Measurements from ENCODE around the gene CDK6. TPM values are rescaled to one million over a fixed set of nuclear protein-coding genes. Genes with fewer than 3 reads are reported as not detected.

The CDK6 gene
- total RNA-seq, 4 donors from 2014 or later, result 1.2 to 6.9 (median 2.6) TPM

DNA sequence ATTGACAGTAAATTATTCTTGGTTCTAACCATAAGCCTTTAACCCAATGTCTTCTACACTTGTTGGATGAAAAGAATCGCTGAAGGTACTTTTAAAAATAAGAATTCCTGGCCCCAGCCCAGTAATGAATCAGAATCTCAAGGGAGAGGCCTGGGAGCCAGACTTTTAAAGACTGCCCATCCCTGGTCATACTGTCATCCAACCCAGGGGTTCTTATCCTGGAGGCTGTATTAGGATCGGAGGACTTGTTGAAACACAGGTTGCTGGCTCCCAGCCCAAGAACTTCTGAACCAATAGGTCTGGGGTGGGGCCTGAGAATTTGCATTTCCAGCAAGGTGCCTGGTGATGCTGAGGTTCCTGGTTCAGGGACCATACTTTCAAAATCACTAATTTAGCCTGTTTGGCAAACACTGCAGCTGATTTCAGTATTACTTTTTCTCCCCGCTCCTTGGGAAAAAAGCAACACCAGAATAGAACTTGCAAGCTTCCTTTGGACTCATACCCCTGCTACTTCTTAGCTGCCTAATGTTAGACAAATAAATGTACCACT, 166.7 kb downstream of the CDK6 start:
- DNase-seq (no peak), ATAC-seq (no peak)
- TF ChIP-seq, protein P1, sequence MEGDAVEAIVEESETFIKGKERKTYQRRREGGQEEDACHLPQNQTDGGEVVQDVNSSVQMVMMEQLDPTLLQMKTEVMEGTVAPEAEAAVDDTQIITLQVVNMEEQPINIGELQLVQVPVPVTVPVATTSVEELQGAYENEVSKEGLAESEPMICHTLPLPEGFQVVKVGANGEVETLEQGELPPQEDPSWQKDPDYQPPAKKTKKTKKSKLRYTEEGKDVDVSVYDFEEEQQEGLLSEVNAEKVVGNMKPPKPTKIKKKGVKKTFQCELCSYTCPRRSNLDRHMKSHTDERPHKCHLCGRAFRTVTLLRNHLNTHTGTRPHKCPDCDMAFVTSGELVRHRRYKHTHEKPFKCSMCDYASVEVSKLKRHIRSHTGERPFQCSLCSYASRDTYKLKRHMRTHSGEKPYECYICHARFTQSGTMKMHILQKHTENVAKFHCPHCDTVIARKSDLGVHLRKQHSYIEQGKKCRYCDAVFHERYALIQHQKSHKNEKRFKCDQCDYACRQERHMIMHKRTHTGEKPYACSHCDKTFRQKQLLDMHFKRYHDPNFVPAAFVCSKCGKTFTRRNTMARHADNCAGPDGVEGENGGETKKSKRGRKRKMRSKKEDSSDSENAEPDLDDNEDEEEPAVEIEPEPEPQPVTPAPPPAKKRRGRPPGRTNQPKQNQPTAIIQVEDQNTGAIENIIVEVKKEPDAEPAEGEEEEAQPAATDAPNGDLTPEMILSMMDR (IDR thresholded peaks at IDR 0.05 in 4 of 5, conservative IDR thresholded peaks at IDR 0.05 in 1 of 5), result no peak
- TF ChIP-seq POLR2A (IDR thresholded peaks at IDR 0.05), result no peak
- Histone ChIP-seq H3K4me1 (no peaks in the 10 kb centered on the region), H3K9me3 (no peaks in the 10 kb centered on the region), H3K36me3 (no peaks in the 10 kb centered on the region), H3K4me3 (no peak overlapping the region), H3K27me3 (no peaks in the 10 kb centered on the region), H3K27ac (no peak overlapping the region)
- in situ Hi-C loops (cut with MboI; ENCODE audit: low sequenced_read_pairs in 4 of 4), result no loop called here
- intact Hi-C loops (cut with DNase I; ENCODE audit: low total_unique reads), result no loop called here

DNA sequence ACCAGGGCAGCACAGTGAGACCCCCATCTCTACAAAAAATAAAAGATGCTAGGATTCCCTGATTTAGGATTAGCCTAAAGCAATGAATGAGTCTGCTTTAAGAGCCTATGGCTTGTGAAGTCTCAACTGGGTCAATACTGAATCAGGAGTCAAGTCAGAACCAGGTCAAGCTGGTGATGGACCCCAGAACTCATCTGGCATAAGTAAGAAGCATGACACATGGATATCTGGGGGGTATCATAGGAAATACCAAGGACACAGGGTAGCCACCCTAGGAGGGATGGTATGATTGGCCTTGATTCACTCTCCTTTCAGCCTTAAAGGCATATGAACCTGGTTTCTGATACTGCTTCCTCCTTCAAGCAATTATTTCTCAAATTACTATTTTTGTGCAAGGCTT, 167.8 kb downstream of the CDK6 start:
- no peak for ATAC-seq
- in situ Hi-C loops (cut with MboI; ENCODE audit: low sequenced_read_pairs in 4 of 4) (no loop called here), intact Hi-C loops (cut with DNase I; ENCODE audit: low total_unique reads) (no loop called here)
- no peak overlapping the region for H3K4me3 ChIP-seq
- TF ChIP-seq, protein P1 (IDR thresholded peaks at IDR 0.05 in 4 of 5, conservative IDR thresholded peaks at IDR 0.05 in 1 of 5), result no peak
- no peak for TF ChIP-seq POLR2A (IDR thresholded peaks at IDR 0.05)
- no peak overlapping the region for H3K27ac ChIP-seq
- H3K27me3 ChIP-seq, result no peaks in the 10 kb centered on the region
- H3K4me1 ChIP-seq, result no peaks in the 10 kb centered on the region
- no peak for DNase-seq
- H3K9me3 ChIP-seq, result no peaks in the 10 kb centered on the region
- no peaks in the 10 kb centered on the region for H3K36me3 ChIP-seq

DNA sequence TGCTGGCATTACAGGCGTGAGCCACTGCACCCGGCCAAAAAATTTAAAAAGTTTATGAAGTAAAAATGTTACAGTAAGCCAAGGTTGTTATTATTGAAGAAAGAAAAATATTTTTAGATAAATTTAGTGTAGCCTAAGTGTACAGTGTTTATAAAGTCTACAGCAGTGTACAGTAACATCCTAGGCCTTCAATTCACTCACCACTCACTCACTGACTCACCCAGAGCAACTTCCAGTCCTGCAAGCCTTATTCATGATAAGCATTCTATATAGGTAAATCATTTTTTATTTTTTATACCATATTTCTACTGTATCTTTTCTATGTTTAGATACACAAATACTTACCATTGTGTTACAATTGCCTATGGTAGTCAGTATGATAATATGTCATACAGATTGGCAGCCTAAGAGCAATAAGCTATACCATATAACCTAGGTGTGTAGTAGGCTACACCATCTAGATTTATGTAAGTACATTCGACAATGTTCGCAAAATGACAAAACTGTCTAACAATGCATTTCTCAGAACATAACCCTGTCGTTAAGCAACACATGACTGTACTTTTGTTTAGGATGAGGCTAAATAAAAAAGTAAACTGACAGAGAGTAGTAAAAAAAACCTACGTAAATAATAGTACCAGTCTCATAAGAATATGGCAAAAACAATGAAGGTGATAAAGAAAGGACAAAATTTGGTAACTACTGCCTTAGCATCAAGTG, 168.4 kb downstream of the CDK6 start:
- no peak overlapping the region for H3K4me3 ChIP-seq
- TF ChIP-seq POLR2A (IDR thresholded peaks at IDR 0.05), result no peak
- TF ChIP-seq, protein P1 (IDR thresholded peaks at IDR 0.05 in 4 of 5, conservative IDR thresholded peaks at IDR 0.05 in 1 of 5), result no peak
- in situ Hi-C loops (cut with MboI; ENCODE audit: low sequenced_read_pairs in 4 of 4), result no loop called here
- H3K9me3 ChIP-seq, result no peaks in the 10 kb centered on the region
- DNase-seq (no peak), ATAC-seq (no peak)
- no peaks in the 10 kb centered on the region for H3K4me1 ChIP-seq
- intact Hi-C loops (cut with DNase I; ENCODE audit: low total_unique reads), result no loop called here
- no peaks in the 10 kb centered on the region for H3K36me3 ChIP-seq
- no peaks in the 10 kb centered on the region for H3K27me3 ChIP-seq
- H3K27ac ChIP-seq, result no peak overlapping the region

DNA sequence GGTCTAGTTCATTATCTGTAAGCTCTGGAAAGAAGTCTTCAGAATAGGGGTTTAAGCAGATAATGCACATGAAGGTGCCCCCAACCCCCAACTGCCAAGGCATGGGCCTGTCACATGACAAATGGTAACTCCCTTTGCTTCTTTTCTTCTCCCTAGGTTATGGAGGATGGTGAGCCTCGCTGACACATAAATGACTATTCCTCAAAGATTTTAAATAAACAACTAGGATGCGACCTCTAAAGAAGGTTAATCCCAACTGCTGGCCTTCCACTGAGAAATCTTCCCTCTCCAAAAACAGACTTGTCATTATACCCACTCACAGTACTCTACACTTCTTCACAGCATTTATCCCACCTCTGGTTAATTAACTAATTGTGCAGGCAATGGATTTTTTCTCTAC, 170.4 kb downstream of the CDK6 start:
- intact Hi-C loops (cut with DNase I; ENCODE audit: low total_unique reads) (no loop called here), in situ Hi-C loops (cut with MboI; ENCODE audit: low sequenced_read_pairs in 4 of 4) (no loop called here)
- Histone ChIP-seq H3K27ac (no peak overlapping the region), H3K9me3 (no peaks in the 10 kb centered on the region), H3K27me3 (no peaks in the 10 kb centered on the region), H3K4me1 (no peaks in the 10 kb centered on the region), H3K4me3 (no peak overlapping the region), H3K36me3 (no peaks in the 10 kb centered on the region)
- ATAC-seq, result no peak
- no peak for TF ChIP-seq POLR2A (IDR thresholded peaks at IDR 0.05)
- TF ChIP-seq, protein P1 (IDR thresholded peaks at IDR 0.05 in 4 of 5, conservative IDR thresholded peaks at IDR 0.05 in 1 of 5), result no peak
- DNase-seq, result no peak
